ENCODE results near the gene PGLYRP3. TPM values are rescaled to one million over a fixed set of nuclear protein-coding genes. Genes with fewer than 3 reads are reported as not detected.

The PGLYRP3 gene
- total and polyA plus RNA-seq, 9 of the 15 experiments (the other 6 are each of a cell fraction or from before 2014, with no cell fraction given): not detected

- TF ChIP-seq, protein P1, sequence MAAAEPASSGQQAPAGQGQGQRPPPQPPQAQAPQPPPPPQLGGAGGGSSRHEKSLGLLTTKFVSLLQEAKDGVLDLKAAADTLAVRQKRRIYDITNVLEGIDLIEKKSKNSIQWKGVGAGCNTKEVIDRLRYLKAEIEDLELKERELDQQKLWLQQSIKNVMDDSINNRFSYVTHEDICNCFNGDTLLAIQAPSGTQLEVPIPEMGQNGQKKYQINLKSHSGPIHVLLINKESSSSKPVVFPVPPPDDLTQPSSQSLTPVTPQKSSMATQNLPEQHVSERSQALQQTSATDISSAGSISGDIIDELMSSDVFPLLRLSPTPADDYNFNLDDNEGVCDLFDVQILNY (CRISPR knock-in tag; IDR thresholded peaks at IDR 0.05): no peak
- TF ChIP-seq NR2F6 (CRISPR knock-in tag; IDR thresholded peaks at IDR 0.05) (no peak), TEAD1 (CRISPR knock-in tag; IDR thresholded peaks at IDR 0.05) (peak; percentile 99 to 100), ARID1B (IDR thresholded peaks at IDR 0.05) (peak; percentile 100), SETDB1 (IDR thresholded peaks at IDR 0.05; ENCODE audit: low read length) (no peak), NR2C2 (CRISPR knock-in tag; IDR thresholded peaks at IDR 0.05) (no peak), NR2C2 (tag; IDR thresholded peaks at IDR 0.05) (no peak), NR3C1 (CRISPR knock-in tag; IDR thresholded peaks at IDR 0.05) (no peak), DACH1 (IDR thresholded peaks at IDR 0.05; ENCODE audit: partially characterized antibody) (peak; percentile 52), ZC3H4 (CRISPR knock-in tag; IDR thresholded peaks at IDR 0.05; ENCODE audit: borderline replicate concordance) (no peak), CTBP1 (IDR thresholded peaks at IDR 0.05; ENCODE audit: borderline replicate concordance) (peak; percentile 99), RFX5 (IDR thresholded peaks at IDR 0.05; ENCODE audit: low read depth, low read length) (no peak), ZNF511 (CRISPR knock-in tag; IDR thresholded peaks at IDR 0.05) (no peak), NELFE (IDR thresholded peaks at IDR 0.05; ENCODE audit: insufficient read depth, insufficient read length) (no peak), POLR2B (IDR thresholded peaks at IDR 0.05; ENCODE audit: low read depth, partially characterized antibody) (no peak), GABPB2 (CRISPR knock-in tag; conservative IDR thresholded peaks at IDR 0.05) (no peak), ZNF668 (CRISPR knock-in tag; IDR thresholded peaks at IDR 0.05) (no peak), CHD1 (IDR thresholded peaks at IDR 0.05; ENCODE audit: low read length) (no peak), NFXL1 (CRISPR knock-in tag; IDR thresholded peaks at IDR 0.05) (no peak), SOX6 (IDR thresholded peaks at IDR 0.05) (peak; percentile 100), ILF3 (IDR thresholded peaks at IDR 0.05; ENCODE audit: borderline replicate concordance) (no peak; the same call in 1 of the 2 replicates), ZNF212 (CRISPR knock-in tag; IDR thresholded peaks at IDR 0.05) (no peak), NFE2 (IDR thresholded peaks at IDR 0.05; ENCODE audit: low read depth) (peak; percentile 87), ZNF589 (CRISPR knock-in tag; IDR thresholded peaks at IDR 0.05; ENCODE audit: low read depth) (peak; percentile 99)
- TF ChIP-seq, protein P2, sequence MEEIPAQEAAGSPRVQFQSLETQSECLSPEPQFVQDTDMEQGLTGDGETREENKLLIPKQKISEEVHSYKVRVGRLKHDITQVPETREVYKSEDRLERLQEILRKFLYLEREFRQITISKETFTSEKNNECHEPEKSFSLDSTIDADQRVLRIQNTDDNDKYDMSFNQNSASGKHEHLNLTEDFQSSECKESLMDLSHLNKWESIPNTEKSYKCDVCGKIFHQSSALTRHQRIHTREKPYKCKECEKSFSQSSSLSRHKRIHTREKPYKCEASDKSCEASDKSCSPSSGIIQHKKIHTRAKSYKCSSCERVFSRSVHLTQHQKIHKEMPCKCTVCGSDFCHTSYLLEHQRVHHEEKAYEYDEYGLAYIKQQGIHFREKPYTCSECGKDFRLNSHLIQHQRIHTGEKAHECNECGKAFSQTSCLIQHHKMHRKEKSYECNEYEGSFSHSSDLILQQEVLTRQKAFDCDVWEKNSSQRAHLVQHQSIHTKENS (CRISPR knock-in tag; IDR thresholded peaks at IDR 0.05): no peak
Measured at GRCh38 chr1:153343811-153344717, 31.3 kb upstream of the PGLYRP3 start (continued).

Measured in K562 (cell line).